CD1c-positive myeloid dendritic cell (primary cell): ENCODE measurements around the gene KRT24.

Source experiments
- DNase-seq: peaks from one replicate; pipeline ENCODE4 v3.0.0-alpha.2; 2016; ENCODE audit errors: extremely low spot score

Gene KRT24

DNA sequence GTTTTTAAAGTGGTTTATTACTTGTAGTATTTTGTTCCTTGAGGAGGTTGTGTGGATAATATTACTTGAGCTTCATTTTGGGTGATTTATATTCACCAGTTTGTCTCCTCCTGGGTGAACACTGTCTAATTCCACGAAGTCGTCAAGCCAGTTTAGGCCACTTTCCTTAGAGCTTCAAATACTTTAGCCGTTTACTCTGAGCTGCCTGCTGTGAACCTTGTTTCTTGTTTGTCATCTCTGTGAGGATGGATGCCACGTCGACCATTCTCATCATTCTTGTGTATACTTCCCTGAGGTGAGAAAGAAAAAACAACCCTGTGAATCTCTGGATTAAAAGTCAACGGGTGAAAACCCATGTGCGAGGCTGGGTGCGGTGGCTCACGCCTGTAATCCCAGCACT, 9.0 kb downstream of the KRT24 start:
- DNase-seq = no peak

DNA sequence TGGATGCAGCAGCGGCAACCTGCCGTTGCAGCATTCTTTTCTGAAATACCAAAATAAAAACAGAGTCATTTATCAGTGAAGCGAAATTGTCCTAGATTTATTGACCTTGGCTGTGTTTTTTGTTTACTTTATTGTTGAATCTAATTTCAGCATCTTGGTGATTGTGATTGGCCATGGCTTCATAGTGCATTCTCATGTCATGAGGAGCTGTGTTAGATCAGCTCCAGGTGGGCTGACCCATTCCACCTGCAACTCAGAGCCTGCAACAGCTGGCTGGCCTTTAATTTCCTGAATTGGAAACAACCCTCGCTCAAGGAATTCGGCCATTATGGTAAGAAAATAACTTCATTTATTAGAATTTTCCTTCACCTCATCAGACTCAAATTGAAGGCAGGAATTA, 16.4 kb downstream of the KRT24 start:
- DNase-seq = no peak

DNA sequence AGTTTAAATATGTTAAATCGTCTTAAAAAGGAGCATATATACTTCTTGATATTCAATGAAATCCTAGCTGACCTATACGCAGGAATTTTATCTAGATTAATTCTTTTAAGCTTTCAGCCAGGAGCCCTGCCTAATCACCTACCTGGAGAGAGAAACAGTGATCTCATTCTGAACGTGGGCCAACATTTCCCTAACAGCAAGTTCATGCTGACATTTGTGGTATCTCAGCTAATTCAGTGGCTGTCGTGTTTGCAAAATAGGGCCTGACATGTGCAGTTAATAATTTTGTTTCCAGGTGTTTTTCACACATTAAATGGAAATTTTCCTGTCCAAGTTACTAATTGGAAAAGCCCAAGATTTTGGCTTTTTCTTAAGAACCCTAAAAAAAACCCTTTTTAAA, 17.4 kb downstream of the KRT24 start:
- DNase-seq = no peak

DNA sequence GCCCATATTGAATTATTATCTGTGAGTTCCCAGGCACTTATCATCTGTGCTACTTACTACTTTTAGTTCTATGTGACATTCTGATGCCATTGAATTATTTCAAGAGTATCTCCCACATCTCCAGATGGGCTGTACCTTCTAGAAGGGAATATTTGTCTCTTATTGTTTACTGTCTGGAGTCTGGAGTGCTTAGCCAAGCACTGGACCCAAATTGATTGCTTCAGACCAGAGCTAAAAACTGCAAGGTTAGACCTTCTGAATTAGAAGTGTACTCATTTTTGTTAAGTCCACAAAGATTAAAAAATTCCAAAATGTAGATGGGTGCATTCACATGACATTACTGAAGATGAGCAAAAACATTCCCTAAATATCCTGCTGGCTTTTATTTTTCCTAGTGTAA, 22.6 kb downstream of the KRT24 start:
- DNase-seq = no peak

DNA sequence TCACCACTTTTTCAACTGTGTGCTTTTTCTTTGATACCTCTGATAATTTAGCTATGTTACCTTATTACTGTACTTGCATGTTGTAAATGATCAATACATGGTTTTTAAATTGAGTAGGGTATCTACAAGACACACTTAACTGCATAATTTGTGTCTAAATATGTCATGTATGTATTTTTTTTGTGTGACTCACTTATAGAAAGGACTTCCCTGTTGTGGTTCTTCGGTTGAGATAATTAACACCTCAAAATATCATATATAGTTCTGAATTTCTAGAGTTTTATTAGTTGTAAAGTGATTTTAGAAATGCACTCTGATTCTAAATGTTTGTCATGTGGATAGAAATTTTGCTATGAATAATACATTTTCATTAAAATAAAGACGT, 24.0 kb downstream of the KRT24 start:
- DNase-seq = no peak

DNA sequence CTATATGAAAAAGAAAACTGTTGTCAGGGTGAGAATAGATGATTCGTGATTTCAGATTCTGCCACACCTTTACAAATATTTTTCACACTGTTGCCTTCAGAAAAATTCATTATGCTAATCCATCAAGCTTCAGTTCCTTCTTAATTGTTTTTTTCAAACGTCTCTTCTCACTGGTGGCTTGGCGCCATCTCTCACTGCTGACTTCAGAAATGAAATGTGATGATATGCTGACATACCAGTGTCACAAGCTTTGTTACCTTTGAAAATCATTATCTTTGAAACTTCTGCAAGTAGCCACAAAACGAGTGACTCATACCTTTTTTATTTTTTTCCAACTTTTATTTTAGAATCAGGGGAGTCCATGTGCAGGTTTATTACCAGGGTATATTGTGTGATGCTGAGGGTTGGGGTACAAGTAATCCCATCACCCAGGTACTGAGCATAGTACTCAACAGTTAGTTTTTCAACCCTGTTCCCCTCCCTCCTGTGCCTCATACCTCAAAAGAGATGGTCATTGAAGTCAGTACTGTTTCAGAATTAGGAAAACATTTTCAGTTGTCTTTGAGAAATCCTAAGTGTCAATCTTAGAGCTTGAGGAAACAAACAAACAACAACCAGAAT, 24.5 kb downstream of the KRT24 start:
- no peak for DNase-seq

DNA sequence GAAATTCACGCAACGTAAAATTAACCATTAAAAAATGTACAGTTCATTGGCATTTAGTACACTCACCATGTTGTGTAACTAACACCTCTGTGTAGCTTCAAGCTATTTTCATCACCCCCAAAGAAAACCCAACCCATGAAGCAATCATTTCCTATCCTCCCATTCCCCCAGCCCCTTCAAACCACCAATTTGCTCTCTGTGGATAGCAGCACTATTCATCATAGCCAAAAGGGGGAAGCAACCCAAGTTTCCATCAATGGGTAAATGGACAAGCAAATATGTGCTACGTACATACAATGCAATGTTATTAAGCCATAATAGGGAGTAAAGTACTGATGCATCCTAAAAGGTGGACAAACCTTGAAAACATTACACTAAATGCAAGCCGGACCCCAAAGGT, 27.6 kb downstream of the KRT24 start:
- DNase-seq = no peak

DNA sequence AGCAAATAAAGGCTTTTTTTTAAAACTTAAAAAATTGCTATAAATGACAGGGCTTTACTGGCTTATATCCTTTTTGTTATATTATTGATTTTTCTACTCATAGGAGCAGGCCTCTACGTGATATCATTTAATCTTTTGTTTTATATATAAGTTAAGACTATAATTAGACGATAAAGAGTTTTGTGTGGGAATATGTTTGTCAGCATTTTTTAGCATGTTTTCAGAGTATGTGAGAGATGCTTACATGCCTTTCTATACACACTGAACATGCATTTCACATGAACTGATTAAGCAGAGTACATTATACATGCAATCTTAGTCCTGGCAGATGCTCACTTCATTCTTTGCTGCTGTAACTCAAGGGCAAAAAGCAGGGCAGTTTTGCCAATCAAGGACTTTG, 30.9 kb downstream of the KRT24 start:
- no peak for DNase-seq

DNA sequence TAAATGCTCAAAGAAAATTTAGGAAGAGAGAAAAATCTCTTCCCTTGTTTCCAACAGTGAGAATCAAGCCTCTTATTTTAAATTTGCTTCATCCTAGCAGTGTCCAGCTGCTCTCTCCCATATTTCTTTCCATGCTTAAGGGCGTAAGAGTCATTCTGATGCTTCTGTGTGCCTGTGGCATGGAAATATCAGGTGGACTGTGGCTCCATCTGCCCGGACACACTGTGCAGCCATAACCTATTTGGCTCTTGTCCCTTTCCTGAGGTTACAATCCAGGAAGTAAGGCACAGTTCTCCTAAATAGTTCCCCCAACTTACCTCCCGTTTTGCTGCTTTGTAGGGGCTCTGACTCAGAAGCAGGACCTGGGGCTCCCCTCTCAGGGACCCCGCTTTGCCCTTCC, 32.3 kb downstream of the KRT24 start:
- no peak for DNase-seq

DNA sequence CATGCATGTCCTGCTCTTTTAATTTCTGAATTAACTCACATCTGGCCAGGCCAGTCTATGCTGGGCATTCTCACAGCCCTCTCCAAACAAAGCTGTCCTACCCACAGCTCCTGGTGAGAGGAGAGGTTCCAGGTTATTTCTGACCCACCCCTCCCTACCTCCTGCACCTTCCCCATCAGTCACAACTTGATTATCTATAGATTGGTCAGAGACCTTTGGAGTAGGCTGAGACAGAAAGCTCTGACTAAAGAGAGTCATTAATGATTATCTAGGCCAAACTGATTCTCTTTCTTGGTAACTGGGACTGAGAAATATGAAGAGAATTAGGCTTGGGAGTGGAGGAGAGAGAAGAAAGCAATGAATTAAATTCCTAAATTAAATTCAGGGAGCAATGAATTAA, 37.2 kb downstream of the KRT24 start:
- no peak for DNase-seq

DNA sequence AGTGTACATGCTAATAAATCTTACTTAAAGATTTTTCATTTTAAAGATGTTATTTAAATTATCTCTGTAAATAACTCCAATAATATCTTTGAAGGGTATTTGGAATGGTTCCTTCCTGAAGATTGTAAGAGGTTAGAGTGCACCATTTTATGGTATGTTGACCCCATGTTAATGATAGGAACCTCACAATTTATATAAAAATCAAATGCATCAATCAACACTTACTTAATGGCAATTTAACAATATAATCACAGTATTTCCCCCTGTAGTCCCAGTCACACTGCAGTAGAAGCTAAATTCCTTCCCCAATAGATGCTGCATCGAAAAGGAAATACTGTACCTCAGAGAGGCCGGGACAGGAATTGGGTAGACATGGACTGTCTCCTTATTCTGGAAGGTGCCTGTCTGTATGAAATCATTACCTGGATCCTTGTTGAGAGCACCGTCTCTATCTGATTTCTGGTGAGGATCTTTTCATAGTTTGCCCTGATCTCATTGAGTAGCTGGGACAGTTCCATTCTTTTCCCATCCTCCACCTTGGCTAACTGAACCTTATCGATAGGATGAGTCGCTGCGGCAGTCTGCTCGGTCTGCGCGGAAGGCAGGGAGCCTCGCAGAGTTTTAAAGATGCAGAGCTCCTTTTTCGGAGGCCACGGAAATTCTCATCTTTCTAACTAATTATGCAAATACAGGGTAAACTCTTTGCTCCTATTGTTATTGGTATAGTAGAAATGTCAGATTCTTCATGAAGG, 38.8 kb downstream of the KRT24 start, which contains the start of gene KRT222:
Gene KRT222 (minus strand): TSS at position 596 of the 752 bp plus-strand sequence. CDS start 78 bp downstream, at position 518.
- DNase-seq = no peak

DNA sequence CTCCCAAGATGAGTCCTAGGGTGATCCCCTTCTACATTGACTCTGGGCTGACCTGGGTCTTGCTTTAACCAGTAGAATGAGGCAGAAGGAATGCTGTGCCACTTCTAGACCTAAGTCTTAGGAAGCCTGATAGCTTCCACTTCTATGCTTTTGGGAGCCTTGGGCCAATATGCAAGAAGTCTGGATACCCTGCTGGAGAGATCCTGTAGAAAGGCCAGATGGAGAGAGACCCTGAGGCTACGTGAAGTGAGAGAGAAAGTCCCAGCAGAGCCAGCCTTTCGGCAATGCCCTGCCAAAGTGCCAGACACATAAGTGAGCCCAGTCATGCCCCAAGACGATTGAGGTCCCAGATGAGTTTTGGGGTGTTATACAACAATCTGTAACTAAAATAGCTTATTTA, 40.3 kb downstream of the KRT24 start:
- no peak for DNase-seq

DNA sequence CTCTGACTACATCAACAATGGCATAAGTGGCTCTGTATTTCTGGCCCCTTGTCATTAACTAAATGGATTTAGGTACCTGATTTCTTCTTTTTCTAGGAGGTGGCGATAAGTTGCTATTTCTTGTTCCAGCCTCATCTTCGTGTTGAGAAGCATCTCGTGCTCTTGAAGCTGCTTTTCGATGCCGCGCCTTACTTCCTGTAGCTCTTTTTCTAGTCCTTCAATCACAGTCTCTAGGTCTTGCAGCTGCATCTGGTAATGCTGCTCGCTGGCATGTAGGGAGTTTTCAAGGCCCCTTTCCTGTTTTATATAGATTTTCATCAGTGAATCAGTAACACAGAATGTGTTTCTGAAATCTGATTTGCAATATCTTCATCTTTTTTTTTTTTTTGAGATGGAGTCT, 43.6 kb downstream of the KRT24 start:
- no peak for DNase-seq

DNA sequence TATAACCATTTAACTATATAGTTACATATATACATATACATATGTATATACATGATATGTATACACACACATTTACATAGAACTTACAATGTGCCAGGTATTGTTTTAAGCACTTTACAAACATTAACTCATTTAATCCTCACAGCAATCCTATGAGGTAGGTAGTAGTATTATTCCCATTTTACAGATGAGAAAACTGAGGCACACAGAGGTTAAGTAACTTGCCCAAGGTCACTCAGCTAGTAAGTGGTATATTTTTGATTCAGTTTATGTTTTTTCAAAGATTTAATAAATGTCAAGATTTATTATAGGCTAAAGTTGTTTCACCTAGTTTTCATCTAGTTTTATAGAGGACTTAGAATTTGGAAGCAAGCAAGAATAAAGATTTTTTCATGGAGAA, 45.2 kb downstream of the KRT24 start:
- no peak for DNase-seq

DNA sequence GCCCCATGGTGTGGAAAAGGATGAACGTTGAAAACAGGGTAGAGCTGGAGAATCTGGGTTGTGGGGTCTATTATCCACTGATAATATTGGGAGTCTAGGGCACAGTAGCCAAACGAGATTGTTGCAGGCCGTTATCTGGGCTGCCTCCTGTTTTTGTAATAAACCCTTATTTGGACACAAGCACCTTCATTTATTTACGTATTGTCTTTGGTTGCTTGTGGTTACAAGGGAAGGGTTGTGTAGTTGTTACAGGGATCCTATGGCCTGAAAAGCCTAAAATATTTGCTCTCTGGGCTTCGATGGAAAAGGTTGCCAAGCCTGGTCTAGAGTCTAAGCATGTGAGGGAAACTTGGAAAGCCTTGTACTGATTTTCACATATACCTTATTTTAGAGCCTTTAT, 51.6 kb downstream of the KRT24 start:
- no peak for DNase-seq

DNA sequence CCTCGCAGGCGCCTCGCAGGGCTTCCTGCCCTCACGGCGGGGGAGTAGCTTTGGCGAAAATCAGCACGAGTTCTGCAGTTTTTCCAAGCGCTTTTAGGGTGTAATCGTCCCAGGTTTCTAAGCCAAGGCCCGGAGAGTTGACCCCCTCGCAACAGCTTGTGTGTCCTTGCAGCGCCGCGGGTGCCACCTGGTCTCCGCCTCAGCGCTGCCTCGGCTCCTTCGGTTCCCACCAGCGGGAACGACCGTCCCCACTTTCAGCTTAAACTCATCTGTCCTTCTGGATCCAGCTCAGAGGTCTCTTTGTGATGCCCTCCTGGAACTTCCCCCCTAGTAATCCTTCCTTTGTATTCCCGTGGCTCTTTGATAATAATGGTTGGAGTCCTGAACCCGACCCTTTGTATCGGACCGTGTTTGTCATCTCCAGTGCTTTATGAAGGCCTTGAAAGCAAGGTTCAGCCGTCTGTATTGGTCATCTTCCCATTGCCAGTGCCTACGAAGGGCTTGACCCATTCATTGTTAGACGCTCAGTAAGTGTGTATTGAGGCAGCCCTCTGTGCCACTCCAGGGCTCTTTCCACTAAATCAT, 55.1 kb downstream of the KRT24 start:
- DNase-seq = no peak
